HG02840 (cell line): ENCODE results near the gene RIPPLY2.
A peak's percentile ranks its signal among the peaks of the same experiment; 100 is the strongest.

Experiments
- ATAC-seq: cut with Tn5 transposase; IDR thresholded peaks from one replicate; pipeline ENCODE4 v1.9.1; 2021; ENCODE audit warnings: mild to moderate bottlenecking, moderate library complexity, moderate number of reproducible peaks; ENCODE audit not compliant: unreplicated experiment, low FRiP score

Gene RIPPLY2

GRCh38 chr6:83859410-83860358 lies 6.5 kb downstream of the RIPPLY2 start, which contains the start of gene CYB5R4:
Gene CYB5R4, plus strand, starts transcription at chr6:83859689. Its CDS starts 94 bp downstream, at chr6:83859783.
- peak; percentile 99 for ATAC-seq

- no peak for ATAC-seq
These were observed 7.2 kb downstream of the RIPPLY2 start for GRCh38 chr6:83860359-83860755.

GRCh38 chr6:83860782-83861495 lies 7.8 kb downstream of the RIPPLY2 start:
- no peak for ATAC-seq

- no peak for ATAC-seq
These were observed 9.8 kb downstream of the RIPPLY2 start for GRCh38 chr6:83862776-83863471.

- ATAC-seq, result no peak
These were observed 13.9 kb downstream of the RIPPLY2 start for GRCh38 chr6:83867043-83867442.

- no peak for ATAC-seq
These were observed 14.5 kb downstream of the RIPPLY2 start for GRCh38 chr6:83867527-83868161.

GRCh38 chr6:83868639-83869038 lies 15.5 kb downstream of the RIPPLY2 start:
- ATAC-seq, result no peak

- no peak for ATAC-seq
These were observed 17.5 kb downstream of the RIPPLY2 start for GRCh38 chr6:83870649-83871048.

- no peak for ATAC-seq
These were observed 19.4 kb downstream of the RIPPLY2 start for GRCh38 chr6:83872386-83873118.

- ATAC-seq, result no peak
These were observed 20.7 kb downstream of the RIPPLY2 start for GRCh38 chr6:83873869-83874268.

- ATAC-seq, result no peak
These were observed 22.7 kb downstream of the RIPPLY2 start for GRCh38 chr6:83875843-83876242.

- ATAC-seq, result no peak
These were observed 25.9 kb downstream of the RIPPLY2 start for GRCh38 chr6:83878902-83879644.

- no peak for ATAC-seq
These were observed 26.6 kb downstream of the RIPPLY2 start for GRCh38 chr6:83879746-83880145.

GRCh38 chr6:83883240-83883639 lies 30.1 kb downstream of the RIPPLY2 start:
- no peak for ATAC-seq

- peak; percentile 86 for ATAC-seq
These were observed 31.4 kb downstream of the RIPPLY2 start for GRCh38 chr6:83884523-83884922.

- no peak for ATAC-seq
These were observed 32.8 kb downstream of the RIPPLY2 start for GRCh38 chr6:83885984-83886383.

GRCh38 chr6:83889621-83890020 lies 36.5 kb downstream of the RIPPLY2 start:
- ATAC-seq, result no peak

- no peak for ATAC-seq
These were observed 37.4 kb downstream of the RIPPLY2 start for GRCh38 chr6:83890520-83890919.

- ATAC-seq, result no peak
These were observed 38.4 kb downstream of the RIPPLY2 start for GRCh38 chr6:83891586-83891985.
